GM12875 (cell line): ENCODE results near the gene TPRX2.
A peak's percentile ranks its signal among the peaks of the same experiment; 100 is the strongest.
"Not testable (repeated sequence)": the region's sequence is repeated elsewhere in the genome, so short reads cannot be mapped to it uniquely, and the experiment has no call there.

Source experiments
- H3K4me3 ChIP-seq: one replicate; pipeline ENCODE4 v1.5.1; 2011; ENCODE audit warnings: low read depth, low read length, control low read depth
- CTCF ChIP-seq: IDR thresholded peaks from 2 replicates; pipeline ENCODE4 v1.5.1; 2011; ENCODE audit warnings: low read depth, mild to moderate bottlenecking, control low read depth, inconsistent platforms, low read length, moderate library complexity, borderline replicate concordance; ENCODE audit not compliant: insufficient read depth

Gene TPRX2

GRCh38 chr19:47863514-47863936, 4.5 kb downstream of the TPRX2 start:
- TF ChIP-seq CTCF = peak; percentile 96
- no peak overlapping the region for H3K4me3 ChIP-seq

- TF ChIP-seq CTCF = no peak
- H3K4me3 ChIP-seq = no peak overlapping the region
Measured at GRCh38 chr19:47865166-47865565, 6.1 kb downstream of the TPRX2 start.

GRCh38 chr19:47878906-47879305, 19.9 kb downstream of the TPRX2 start:
- TF ChIP-seq CTCF = no peak

GRCh38 chr19:47879385-47879784, 20.4 kb downstream of the TPRX2 start:
- H3K4me3 ChIP-seq = not testable (repeated sequence)

More at GRCh38 chr19:47878906-47879305, 19.9 kb downstream of the TPRX2 start:
- no peak overlapping the region for H3K4me3 ChIP-seq

- TF ChIP-seq CTCF = no peak
Measured at GRCh38 chr19:47881757-47882156, 22.7 kb downstream of the TPRX2 start.

GRCh38 chr19:47882890-47883289, 23.9 kb downstream of the TPRX2 start:
- no peak overlapping the region for H3K4me3 ChIP-seq
- TF ChIP-seq CTCF = no peak

More at GRCh38 chr19:47881757-47882156, 22.7 kb downstream of the TPRX2 start:
- H3K4me3 ChIP-seq = no peak overlapping the region

- TF ChIP-seq CTCF = no peak
- H3K4me3 ChIP-seq = no peak overlapping the region
Measured at GRCh38 chr19:47885067-47885463, 26.0 kb downstream of the TPRX2 start.

GRCh38 chr19:47886010-47886559, 27.1 kb downstream of the TPRX2 start, which contains the start of gene SULT2A1:
TSS of gene SULT2A1 (minus strand) at chr19:47886315. CDS start at chr19:47886257, 58 bp downstream.
- no peak within 1 kb of the TSS for H3K4me3 ChIP-seq
- no peak for TF ChIP-seq CTCF
